PC-9 (cell line): ENCODE measurements around the gene ADAMTS13.

Experiments
- EZH2 ChIP-seq: fragments of 200-600 bp; sonication (generic); IDR thresholded peaks from 2 replicates; pipeline ENCODE4 v1.8.0; 2017; ENCODE audit warnings: antibody characterized with exemption, low read depth
- TF ChIP-seq, protein P1 (sequence below): fragments of 200-600 bp; sonication (generic); conservative IDR thresholded peaks from 2 replicates; pipeline ENCODE4 v1.6.1; 2017; ENCODE audit warnings: mixed run types, antibody characterized with exemption, mild to moderate bottlenecking, moderate library complexity

DNA sequence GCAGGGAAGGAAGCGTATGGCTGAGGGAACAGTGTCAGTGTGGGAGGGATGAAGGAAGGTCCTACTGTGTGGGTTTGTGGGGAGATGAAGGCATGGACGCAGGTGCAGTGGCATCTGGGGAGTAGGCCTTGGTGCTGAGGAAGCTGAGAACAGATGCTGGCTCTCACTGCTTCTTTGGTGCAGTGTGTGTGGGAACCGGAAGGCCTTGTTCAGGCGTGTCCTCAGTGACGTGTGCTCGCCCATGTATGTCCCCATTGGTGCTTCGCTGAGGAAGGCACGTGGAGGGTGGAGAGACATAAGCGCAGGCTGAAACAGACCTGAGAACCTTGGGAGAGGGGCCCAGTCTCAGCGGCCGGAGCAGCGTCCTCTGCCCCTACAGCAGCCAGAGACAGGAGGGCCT lies 18.7 kb downstream of the ADAMTS13 start:
- TF ChIP-seq, protein P1, sequence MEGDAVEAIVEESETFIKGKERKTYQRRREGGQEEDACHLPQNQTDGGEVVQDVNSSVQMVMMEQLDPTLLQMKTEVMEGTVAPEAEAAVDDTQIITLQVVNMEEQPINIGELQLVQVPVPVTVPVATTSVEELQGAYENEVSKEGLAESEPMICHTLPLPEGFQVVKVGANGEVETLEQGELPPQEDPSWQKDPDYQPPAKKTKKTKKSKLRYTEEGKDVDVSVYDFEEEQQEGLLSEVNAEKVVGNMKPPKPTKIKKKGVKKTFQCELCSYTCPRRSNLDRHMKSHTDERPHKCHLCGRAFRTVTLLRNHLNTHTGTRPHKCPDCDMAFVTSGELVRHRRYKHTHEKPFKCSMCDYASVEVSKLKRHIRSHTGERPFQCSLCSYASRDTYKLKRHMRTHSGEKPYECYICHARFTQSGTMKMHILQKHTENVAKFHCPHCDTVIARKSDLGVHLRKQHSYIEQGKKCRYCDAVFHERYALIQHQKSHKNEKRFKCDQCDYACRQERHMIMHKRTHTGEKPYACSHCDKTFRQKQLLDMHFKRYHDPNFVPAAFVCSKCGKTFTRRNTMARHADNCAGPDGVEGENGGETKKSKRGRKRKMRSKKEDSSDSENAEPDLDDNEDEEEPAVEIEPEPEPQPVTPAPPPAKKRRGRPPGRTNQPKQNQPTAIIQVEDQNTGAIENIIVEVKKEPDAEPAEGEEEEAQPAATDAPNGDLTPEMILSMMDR, result no peak
- no peak for TF ChIP-seq EZH2
